Panc1 (cell line): Measurements from ENCODE around the gene MEIOB. TPM values are rescaled to one million over a fixed set of nuclear protein-coding genes. Genes with fewer than 3 reads are reported as not detected.

Experiments
- ATAC-seq: fragments of 200-7000 bp; cut with Tn5 transposase; 2 replicates; pipeline ENCODE4 v1.9.1; 2020; ENCODE audit warnings: mild to moderate bottlenecking, moderate library complexity
- BruUV-seq: library from RNA; stranded (reverse); fragments of 400-500 nt; replicated peaks from 2 replicates; lab custom pipeline; 2021; lab: Mats Ljungman, UMichigan
- CTCF ChIA-PET: fragments of 300-600 bp; sonication (Branson Sonifier 250); formaldehyde crosslinking; loops from one replicate; lab custom pipeline; 2022; ENCODE audit warnings: antibody characterized with exemption; lab: Charles Lee
- POLR2A ChIA-PET: fragments of 300-600 bp; sonication (Branson Sonifier 250); formaldehyde crosslinking; loops from one replicate; lab custom pipeline; 2022; ENCODE audit warnings: antibody characterized with exemption; lab: Charles Lee
- DNase-seq: peaks from one replicate; pipeline ENCODE4 v3.0.0-alpha.2; 2010; ENCODE audit warnings: low read depth, low spot score
- H3K27ac ChIP-seq: 2 replicates; pipeline ENCODE4 v1.5.1; 2011; ENCODE audit warnings: mild to moderate bottlenecking, low read length, inconsistent platforms
- H3K27me3 ChIP-seq: fragments of 200-500 bp; sonication (Bioruptor generic); 2 replicates; pipeline ENCODE4 v1.6.0; 2014; ENCODE audit warnings: low read length, inconsistent platforms; ENCODE audit not compliant: control insufficient read depth, insufficient read depth
- H3K36me3 ChIP-seq: fragments of 200-500 bp; sonication (Bioruptor generic); 2 replicates; pipeline ENCODE4 v1.5.1; 2014; ENCODE audit warnings: inconsistent platforms, mild to moderate bottlenecking, low read length, moderate library complexity; ENCODE audit not compliant: control insufficient read depth, insufficient read depth
- H3K4me1 ChIP-seq: 2 replicates; pipeline ENCODE4 v1.5.1; 2011; ENCODE audit warnings: inconsistent platforms, mild to moderate bottlenecking, low read length, moderate library complexity; ENCODE audit not compliant: control insufficient read depth, insufficient read depth
- H3K4me3 ChIP-seq, 2 experiments: 2 replicates each; pipeline ENCODE4 v1.5.1; 2011 to 2012; ENCODE audit warnings: low read depth in 2 of 2, low read length in 2 of 2, mild to moderate bottlenecking in 2 of 2, inconsistent platforms in 1 of 2, moderate library complexity in 1 of 2
- H3K9me3 ChIP-seq: fragments of 200-500 bp; sonication (Bioruptor generic); 2 replicates; pipeline ENCODE4 v1.5.1; 2014; ENCODE audit warnings: low read depth, mild to moderate bottlenecking, inconsistent platforms, low read length, moderate library complexity; ENCODE audit not compliant: control insufficient read depth, insufficient read depth
- CTCF ChIP-seq: fragments of 450-650 bp; IDR thresholded peaks from 2 replicates; pipeline ENCODE4 v1.5.1; 2017; ENCODE audit warnings: mild to moderate bottlenecking
- POLR2AphosphoS5 ChIP-seq: IDR thresholded peaks from 2 replicates; pipeline ENCODE4 v1.6.1; 2012; ENCODE audit warnings: mild to moderate bottlenecking, low read depth, low read length, moderate library complexity
- REST ChIP-seq, 2 experiments: IDR thresholded peaks; 2 replicates each; pipeline ENCODE4 v1.6.1; 2011 to 2012; ENCODE audit warnings: low read depth in 2 of 2, control low read depth in 1 of 2, low read length in 1 of 2, mild to moderate bottlenecking in 1 of 2, moderate library complexity in 1 of 2; ENCODE audit not compliant: insufficient read depth in 1 of 2
- SIN3A ChIP-seq: IDR thresholded peaks from 2 replicates; pipeline ENCODE4 v1.6.1; 2012; ENCODE audit warnings: low read depth, mild to moderate bottlenecking, low read length, moderate library complexity, borderline replicate concordance; ENCODE audit not compliant: insufficient read depth
- TCF7L2 ChIP-seq: IDR thresholded peaks from 2 replicates; pipeline ENCODE4 v1.6.1; 2011; ENCODE audit warnings: mild to moderate bottlenecking, low read depth, low read length, inconsistent platforms
- in situ Hi-C: cut with HindIII; loops from 2 replicates; pipeline ENCODE4 v1.10.0; 2016; ENCODE audit warnings: low sequenced_read_pairs, low pct_unique_long_range_greater_than_20kb
- intact Hi-C: fragments of 100-400 bp; cut with micrococcal nuclease; formaldehyde crosslinking; loops from one replicate; pipeline ENCODE4 v1.10.0; 2022; ENCODE audit not compliant: unreplicated experiment
- total RNA-seq: library from RNA; stranded (reverse); gene quantifications from one replicate; pipeline ENCODE4 v1.2.1, GENCODE V29; 2021; ENCODE audit not compliant: unreplicated experiment

Gene MEIOB
- total RNA-seq, 1 experiment from 2014 or later: not detected

GRCh38 chr16:1919327-1919998 lies 47.5 kb upstream of the MEIOB start:
- CTCF ChIA-PET: no interaction called here
- no peaks in the 10 kb centered on the region for H3K36me3 ChIP-seq
- ATAC-seq (peak; percentile 41), DNase-seq (no peak)
- H3K4me3 ChIP-seq: no peak overlapping the region
- BruUV-seq: no TSS peak
- TF ChIP-seq TCF7L2 (no peak), POLR2AphosphoS5 (no peak), CTCF (no peak), SIN3A (no peak)
- peaks cover 2% of the 10 kb centered on the region; the same call in 1 of the 2 replicates for H3K27me3 ChIP-seq
- no peak overlapping the region for H3K27ac ChIP-seq
- in situ Hi-C loops (no loop called here), intact Hi-C loops (no loop called here)
- H3K4me1 ChIP-seq: peaks cover 26% of the 10 kb centered on the region
- POLR2A ChIA-PET: no interaction called here
- H3K9me3 ChIP-seq: no peaks in the 10 kb centered on the region

- no peak for DNase-seq
- no peak within 1 kb of the TSS for H3K27ac ChIP-seq
- H3K36me3 ChIP-seq: no peaks in the 10 kb centered on the region
- peak; percentile 64 for ATAC-seq
- POLR2A ChIA-PET: no interaction called here
- in situ Hi-C loops: no loop called here
- CTCF ChIA-PET: no interaction called here
- H3K9me3 ChIP-seq: no peaks in the 10 kb centered on the region
- intact Hi-C loops: no loop called here
- peaks cover 24% of the 10 kb centered on the region for H3K4me1 ChIP-seq
- H3K4me3 ChIP-seq: peak within 1 kb of the TSS; percentile 27 to 32
- no peak for TF ChIP-seq REST (IDR thresholded peaks at IDR 0.05; ENCODE audit: insufficient read depth in 1 of 2, low read depth in 2 of 2, low read length in 1 of 2)
- no peak for TF ChIP-seq SIN3A
- no peak for TF ChIP-seq CTCF
- TF ChIP-seq POLR2AphosphoS5: no peak
- TF ChIP-seq TCF7L2: no peak
- BruUV-seq: no TSS peak
- peaks cover 2% of the 10 kb centered on the region; the same call in 1 of the 2 replicates for H3K27me3 ChIP-seq
Observed at GRCh38 chr16:1918351-1919326, 46.7 kb upstream of the MEIOB start, which contains the start of gene HS3ST6. Gene HS3ST6, minus strand, starts transcription at chr16:1918415. Its CDS starts 92 bp downstream, at chr16:1918323.
